ENCODE measurements around the gene SSTR3. TPM values are rescaled to one million over a fixed set of nuclear protein-coding genes. Genes with fewer than 3 reads are reported as not detected.

SSTR3 gene
- total and polyA plus RNA-seq, 10 of the 15 experiments (the other 5 are each of a cell fraction or from before 2014, with no cell fraction given) = 0.03 to 4.5 (median 2.4) TPM

- no peak for ATAC-seq
- peak overlapping the region; percentile 62; the same call in 1 of the 2 replicates for H3K4me3 ChIP-seq
- BruUV-seq (replicated peaks) = no TSS peak
- 9% methylated on average over 9 of the region's 9 CpGs for WGBS (ENCODE audit: insufficient coverage, insufficient replicate concordance, low lambda C conversion rate, missing lambda C conversion rate)
- intact Hi-C loops (cut with micrococcal nuclease; ENCODE audit: unreplicated experiment) = loop anchor here (1.0 kb wide), 1 partner anchor 42 kb away; no protein-coding TSS in a partner anchor
- peak; percentile 13 for FAIRE-seq
- no peaks in the 10 kb centered on the region; a peak in 1 of 4 replicates for H3K36me3 ChIP-seq (ENCODE audit: control insufficient read depth in 2 of 2, insufficient read depth in 2 of 2, low read length in 1 of 2)
- no peaks in the 10 kb centered on the region; the same call in 2 of the 3 replicates for H3K9me3 ChIP-seq (replicated peaks; ENCODE audit: control insufficient read depth, insufficient read depth, low read length)
- no peak for DNase-seq (ENCODE audit: low read depth, low spot score)
- peak overlapping the region; percentile 82 for H3K4me2 ChIP-seq (ENCODE audit: control insufficient read depth, insufficient read depth)
- H3K9ac ChIP-seq (ENCODE audit: control insufficient read depth, insufficient read depth, low read length) = no peak overlapping the region
- H3K27me3 ChIP-seq (replicated peaks in 1 of 2; ENCODE audit: control insufficient read depth in 2 of 2, insufficient read depth in 2 of 2, low read length in 1 of 2) = no peaks in the 10 kb centered on the region
- POLR2A ChIA-PET = interaction anchor here (0.8 to 11.6 kb wide), 7 partner anchors 9 to 44 kb away, joined by 3 to 246 read pairs (median 9); partner anchors contain the start of gene RAC2
- H4K20me1 ChIP-seq (ENCODE audit: control insufficient read depth, insufficient read depth) = no peaks in the 10 kb centered on the region
- in situ Hi-C loops (cut with MboI) = loop anchor here (25.0 kb wide), 1 partner anchor 1829 kb away; the partner anchor contains the start of gene HMOX1
- CTCF ChIA-PET = interaction anchor here (0.6 to 8.1 kb wide), 14 partner anchors 9 to 242 kb away, joined by 3 to 111 read pairs (median 5); partner anchors contain the start of genes IL2RB and RAC2
- peaks cover 45% of the 10 kb centered on the region for H3K4me1 ChIP-seq (ENCODE audit: control insufficient read depth, insufficient read depth, low read length)
- H3K27ac ChIP-seq (ENCODE audit: control insufficient read depth, insufficient read depth) = peak overlapping the region; percentile 60; the same call in 1 of the 2 replicates
- RAD21 ChIA-PET (ENCODE audit: unreplicated experiment) = interaction anchor here (2.6 to 11.8 kb wide), 6 partner anchors 14 to 53 kb away, joined by 5 to 196 read pairs (median 34); partner anchors contain the start of gene RAC2
- H3K79me2 ChIP-seq (ENCODE audit: control insufficient read depth, insufficient read depth, low read length) = peaks cover 18% of the 10 kb centered on the region
- SMC1A ChIA-PET (ENCODE audit: uncharacterized antibody, unreplicated experiment) = interaction anchor here (0.6 to 6.7 kb wide), 13 partner anchors 10 to 238 kb away, joined by 3 to 109 read pairs (median 3); partner anchors contain the start of gene RAC2
- no peak overlapping the region for H2AFZ ChIP-seq (ENCODE audit: control insufficient read depth, low read depth, low read length)
- TF ChIP-seq YY1 (IDR thresholded peaks at IDR 0.05; ENCODE audit: low read depth, low read length) (no peak), DPF2 (IDR thresholded peaks at IDR 0.05) (no peak), TARDBP (IDR thresholded peaks at IDR 0.05; ENCODE audit: borderline replicate concordance) (no peak), LARP7 (IDR thresholded peaks at IDR 0.05) (no peak), ASH2L (IDR thresholded peaks at IDR 0.05; ENCODE audit: borderline replicate concordance, low read depth) (no peak), PKNOX1 (IDR thresholded peaks at IDR 0.05) (no peak), SMARCA5 (IDR thresholded peaks at IDR 0.05) (no peak), HDAC6 (IDR thresholded peaks at IDR 0.05; ENCODE audit: unreplicated experiment) (no peak), NR2F1 (conservative IDR thresholded peaks at IDR 0.05) (peak; percentile 78), SUPT20H (IDR thresholded peaks at IDR 0.05; ENCODE audit: borderline replicate concordance, control insufficient read depth, low read depth, low read length) (no peak), YBX1 (IDR thresholded peaks at IDR 0.05) (no peak), SRF (IDR thresholded peaks at IDR 0.05; ENCODE audit: low read depth in 2 of 2, low read length in 2 of 2) (no peak), CTCF (IDR thresholded peaks at IDR 0.05 in 2 of 3, conservative IDR thresholded peaks at IDR 0.05 in 1 of 3; ENCODE audit: control insufficient read depth in 2 of 3, extremely low read depth in 1 of 3, insufficient read depth in 1 of 3, low read depth in 3 of 3, low read length in 3 of 3) (no peak), ZSCAN29 (IDR thresholded peaks at IDR 0.05) (no peak), BACH1 (IDR thresholded peaks at IDR 0.05; ENCODE audit: borderline replicate concordance) (no peak), MXI1 (IDR thresholded peaks at IDR 0.05; ENCODE audit: low read depth, low read length) (no peak), CBFB (IDR thresholded peaks at IDR 0.05; ENCODE audit: low read depth) (peak; percentile 64; the same call in 1 of the 2 replicates), ZNF274 (IDR thresholded peaks at IDR 0.05; ENCODE audit: insufficient read depth, insufficient read length) (no peak), SMAD1 (IDR thresholded peaks at IDR 0.05; ENCODE audit: low read depth, partially characterized antibody) (no peak), MEF2B (IDR thresholded peaks at IDR 0.05; ENCODE audit: partially characterized antibody, poor library complexity, severe bottlenecking) (peak; percentile 39), TCF3 (IDR thresholded peaks at IDR 0.05; ENCODE audit: borderline replicate concordance, insufficient read depth, low read depth, low read length) (no peak), CBX5 (IDR thresholded peaks at IDR 0.05; ENCODE audit: low read depth) (no peak), EZH2 (IDR thresholded peaks at IDR 0.05; ENCODE audit: borderline replicate concordance, control insufficient read depth, low read depth, low read length) (no peak), PAX5 (IDR thresholded peaks at IDR 0.05; ENCODE audit: borderline replicate concordance, low read depth, low read length) (no peak), FOXM1 (IDR thresholded peaks at IDR 0.05; ENCODE audit: low read depth, low read length) (no peak)
Measured at GRCh38 chr22:37215890-37216289, 3.6 kb upstream of the SSTR3 start.

Measured in GM12878 (cell line).